Measurements from ENCODE around the gene IL18BP.

The IL18BP gene

DNA sequence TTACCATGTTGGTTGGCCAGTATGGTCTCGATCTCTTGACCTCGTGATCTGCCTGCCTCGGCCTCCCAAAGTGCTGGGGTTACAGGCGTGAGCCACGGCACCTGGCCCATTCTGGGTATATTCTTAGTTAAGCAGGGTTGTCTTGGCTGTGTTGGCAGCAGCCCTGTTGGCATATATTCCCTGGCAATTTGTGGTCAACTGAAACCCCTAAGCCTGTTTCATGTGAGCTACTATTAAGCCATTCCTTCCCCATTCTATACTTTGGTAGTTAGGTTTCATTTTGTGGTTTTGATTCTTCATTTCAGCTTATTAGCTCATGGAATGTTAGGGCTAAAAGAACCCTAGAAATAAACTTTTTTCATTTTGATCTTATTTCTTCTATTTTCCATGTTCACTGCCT is 22.2 kb upstream of the IL18BP start:
- Histone ChIP-seq H3K9ac (ENCODE audit: insufficient read length) (no peak overlapping the region), H3K4me3 (no peak overlapping the region), H3K9me3 (ENCODE audit: low read depth, low read length) (no peaks in the 10 kb centered on the region), H3K27ac (no peak overlapping the region), H3K36me3 (ENCODE audit: insufficient read depth, low read length) (peaks cover 15% of the 10 kb centered on the region)
- no peak for DNase-seq (ENCODE audit: low read depth, low spot score)
- TF ChIP-seq EZH2 (IDR thresholded peaks at IDR 0.05), result no peak
- no peak for TF ChIP-seq FOXP2 (optimal IDR thresholded peaks at IDR 0.05; ENCODE audit: control extremely low read depth, extremely low read length, insufficient read depth)
- TF ChIP-seq POLR2AphosphoS5 (IDR thresholded peaks at IDR 0.05; ENCODE audit: borderline replicate concordance, low read depth, low read length), result no peak

DNA sequence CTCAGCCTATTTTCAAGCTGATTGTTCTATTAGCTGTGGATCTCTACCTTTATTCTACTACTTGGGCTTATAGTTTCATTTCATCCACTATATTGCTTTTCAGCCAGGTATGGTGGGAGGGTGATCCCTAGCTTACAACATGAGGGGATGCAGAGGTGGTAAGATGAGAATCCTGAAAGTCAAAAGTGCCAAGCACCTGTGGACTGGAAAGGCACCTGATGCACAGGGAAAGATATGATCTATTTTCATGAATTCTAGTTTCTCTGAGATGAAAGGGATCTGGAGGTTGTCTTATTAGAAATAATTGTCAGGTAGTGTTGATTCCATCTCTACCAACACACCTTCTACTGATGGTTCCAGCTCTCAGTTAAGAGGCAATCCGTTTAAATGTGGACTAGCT is 21.6 kb upstream of the IL18BP start:
- no peak overlapping the region for H3K9ac ChIP-seq (ENCODE audit: insufficient read length)
- DNase-seq (ENCODE audit: low read depth, low spot score), result no peak
- H3K36me3 ChIP-seq (ENCODE audit: insufficient read depth, low read length), result peaks cover 12% of the 10 kb centered on the region; the same call in 1 of the 2 replicates
- TF ChIP-seq EZH2 (IDR thresholded peaks at IDR 0.05) (no peak), POLR2AphosphoS5 (IDR thresholded peaks at IDR 0.05; ENCODE audit: borderline replicate concordance, low read depth, low read length) (no peak), FOXP2 (optimal IDR thresholded peaks at IDR 0.05; ENCODE audit: control extremely low read depth, extremely low read length, insufficient read depth) (no peak)
- H3K27ac ChIP-seq, result no peak overlapping the region
- no peak overlapping the region for H3K4me3 ChIP-seq
- no peaks in the 10 kb centered on the region for H3K9me3 ChIP-seq (ENCODE audit: low read depth, low read length)

GRCh38 chr11:71977743-71978418 is 20.8 kb upstream of the IL18BP start:
- TF ChIP-seq POLR2AphosphoS5 (IDR thresholded peaks at IDR 0.05; ENCODE audit: borderline replicate concordance, low read depth, low read length) (no peak), EZH2 (IDR thresholded peaks at IDR 0.05) (no peak), FOXP2 (optimal IDR thresholded peaks at IDR 0.05; ENCODE audit: control extremely low read depth, extremely low read length, insufficient read depth) (no peak)
- no peak overlapping the region for H3K27ac ChIP-seq
- peaks cover 12% of the 10 kb centered on the region; the same call in 1 of the 2 replicates for H3K36me3 ChIP-seq (ENCODE audit: insufficient read depth, low read length)
- H3K9ac ChIP-seq (ENCODE audit: insufficient read length), result no peak overlapping the region
- no peaks in the 10 kb centered on the region for H3K9me3 ChIP-seq (ENCODE audit: low read depth, low read length)
- no peak overlapping the region for H3K4me3 ChIP-seq
- DNase-seq (ENCODE audit: low read depth, low spot score), result peak; percentile 28

DNA sequence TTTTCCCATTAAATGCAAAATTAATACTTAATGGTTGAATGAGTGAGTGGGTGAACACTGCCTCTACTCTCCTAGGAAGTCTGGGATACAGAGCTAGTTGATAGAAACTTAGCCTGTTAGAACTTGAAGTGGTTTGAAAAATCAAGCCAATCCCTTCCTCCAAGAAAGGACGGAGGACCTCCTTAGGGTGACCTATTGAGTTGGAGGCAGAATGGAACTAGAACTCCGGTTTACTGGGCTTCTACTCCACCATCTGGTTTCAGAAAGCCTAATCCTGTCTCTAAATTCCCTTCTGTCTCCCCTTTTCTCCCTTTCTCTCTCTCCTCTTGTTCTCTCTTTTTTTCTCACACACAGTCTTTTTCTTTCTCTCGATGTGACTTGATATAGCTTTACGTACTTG is 19.6 kb upstream of the IL18BP start:
- no peaks in the 10 kb centered on the region for H3K9me3 ChIP-seq (ENCODE audit: low read depth, low read length)
- no peak overlapping the region for H3K9ac ChIP-seq (ENCODE audit: insufficient read length)
- TF ChIP-seq FOXP2 (optimal IDR thresholded peaks at IDR 0.05; ENCODE audit: control extremely low read depth, extremely low read length, insufficient read depth), result no peak
- TF ChIP-seq EZH2 (IDR thresholded peaks at IDR 0.05), result no peak
- TF ChIP-seq POLR2AphosphoS5 (IDR thresholded peaks at IDR 0.05; ENCODE audit: borderline replicate concordance, low read depth, low read length), result no peak
- H3K4me3 ChIP-seq, result no peak overlapping the region
- H3K36me3 ChIP-seq (ENCODE audit: insufficient read depth, low read length), result peaks cover 22% of the 10 kb centered on the region; the same call in 1 of the 2 replicates
- DNase-seq (ENCODE audit: low read depth, low spot score), result no peak
- no peak overlapping the region for H3K27ac ChIP-seq

DNA sequence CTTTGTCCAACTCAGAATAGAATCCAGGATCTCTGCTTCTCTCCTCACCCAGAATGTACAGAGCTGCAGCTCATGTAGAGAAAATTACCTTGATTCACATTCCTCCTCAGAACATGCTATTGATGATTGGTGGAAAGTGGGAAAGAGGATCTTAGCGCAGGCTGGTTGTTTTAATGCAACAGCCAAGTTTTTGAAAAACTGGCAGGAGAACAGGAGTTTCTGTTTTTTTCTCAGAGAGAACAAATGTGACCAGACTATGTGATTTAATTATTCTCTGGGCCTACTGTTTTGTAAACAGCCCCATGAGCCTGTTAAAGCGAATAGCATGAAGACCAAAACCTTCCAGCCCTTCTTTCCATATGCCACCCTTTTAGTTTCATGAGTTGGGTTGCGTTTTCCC is 19.1 kb upstream of the IL18BP start:
- H3K4me3 ChIP-seq, result no peak overlapping the region
- TF ChIP-seq FOXP2 (optimal IDR thresholded peaks at IDR 0.05; ENCODE audit: control extremely low read depth, extremely low read length, insufficient read depth), result no peak
- TF ChIP-seq EZH2 (IDR thresholded peaks at IDR 0.05), result no peak
- DNase-seq (ENCODE audit: low read depth, low spot score), result no peak
- H3K36me3 ChIP-seq (ENCODE audit: insufficient read depth, low read length), result peaks cover 22% of the 10 kb centered on the region; the same call in 1 of the 2 replicates
- no peak overlapping the region for H3K9ac ChIP-seq (ENCODE audit: insufficient read length)
- no peak overlapping the region for H3K27ac ChIP-seq
- H3K9me3 ChIP-seq (ENCODE audit: low read depth, low read length), result no peaks in the 10 kb centered on the region

DNA sequence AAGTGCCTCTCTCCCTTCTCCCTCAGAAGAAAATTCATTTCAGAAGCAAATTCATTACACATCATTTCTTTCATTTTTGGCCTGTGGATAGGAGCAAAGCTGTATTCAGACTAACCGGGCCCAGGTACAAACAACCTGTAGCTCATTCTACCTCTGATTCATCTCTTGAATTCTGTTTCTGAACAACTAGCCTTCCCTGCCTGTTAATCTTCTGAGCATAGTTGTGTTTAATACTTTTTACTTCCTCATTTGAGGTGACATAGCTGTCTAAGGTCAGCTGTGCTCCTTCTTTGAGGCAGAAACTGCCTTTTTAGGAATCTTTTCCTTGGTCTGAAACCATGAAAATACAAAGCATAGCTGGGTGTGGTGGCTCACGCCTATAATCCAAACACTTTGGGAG is 12.6 kb upstream of the IL18BP start:
- TF ChIP-seq FOXP2 (optimal IDR thresholded peaks at IDR 0.05; ENCODE audit: control extremely low read depth, extremely low read length, insufficient read depth), result no peak
- no peak for TF ChIP-seq POLR2AphosphoS5 (IDR thresholded peaks at IDR 0.05; ENCODE audit: borderline replicate concordance, low read depth, low read length)
- TF ChIP-seq EZH2 (IDR thresholded peaks at IDR 0.05), result no peak
- Histone ChIP-seq H3K36me3 (ENCODE audit: insufficient read depth, low read length) (peaks cover 17% of the 10 kb centered on the region; the same call in 1 of the 2 replicates), H3K4me3 (no peak overlapping the region), H3K27ac (no peak overlapping the region), H3K9ac (ENCODE audit: insufficient read length) (no peak overlapping the region), H3K9me3 (ENCODE audit: low read depth, low read length) (no peaks in the 10 kb centered on the region)
- no peak for DNase-seq (ENCODE audit: low read depth, low spot score)

GRCh38 chr11:71987521-71987920 is 11.2 kb upstream of the IL18BP start:
- Histone ChIP-seq H3K4me3 (no peak overlapping the region), H3K27ac (no peak overlapping the region), H3K9me3 (ENCODE audit: low read depth, low read length) (no peaks in the 10 kb centered on the region), H3K9ac (ENCODE audit: insufficient read length) (no peak overlapping the region), H3K36me3 (ENCODE audit: insufficient read depth, low read length) (peaks cover 17% of the 10 kb centered on the region; the same call in 1 of the 2 replicates)
- TF ChIP-seq POLR2AphosphoS5 (IDR thresholded peaks at IDR 0.05; ENCODE audit: borderline replicate concordance, low read depth, low read length), result no peak
- no peak for TF ChIP-seq EZH2 (IDR thresholded peaks at IDR 0.05)
- no peak for TF ChIP-seq FOXP2 (optimal IDR thresholded peaks at IDR 0.05; ENCODE audit: control extremely low read depth, extremely low read length, insufficient read depth)
- DNase-seq (ENCODE audit: low read depth, low spot score), result no peak

DNA sequence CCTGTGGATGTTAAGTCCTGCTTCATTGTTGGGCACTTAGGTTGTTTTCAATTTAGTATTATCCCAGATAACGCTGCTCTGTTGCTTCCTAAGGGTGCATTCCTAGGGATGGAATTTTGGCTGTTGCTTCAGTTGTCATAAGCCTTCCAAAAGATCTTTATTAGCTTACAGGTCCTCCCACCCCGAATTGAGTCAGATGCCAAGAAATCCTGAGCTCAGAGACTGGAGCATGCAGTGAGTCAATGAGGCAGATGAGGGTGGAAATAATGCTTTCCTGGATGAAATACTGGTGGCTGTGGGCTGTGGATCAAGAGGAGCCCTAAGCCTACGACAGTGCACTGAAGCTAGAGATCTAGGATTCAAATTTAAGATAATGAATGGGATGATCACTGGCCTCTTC is 10.7 kb upstream of the IL18BP start:
- H3K36me3 ChIP-seq (ENCODE audit: insufficient read depth, low read length), result peaks cover 17% of the 10 kb centered on the region; the same call in 1 of the 2 replicates
- no peaks in the 10 kb centered on the region for H3K9me3 ChIP-seq (ENCODE audit: low read depth, low read length)
- TF ChIP-seq FOXP2 (optimal IDR thresholded peaks at IDR 0.05; ENCODE audit: control extremely low read depth, extremely low read length, insufficient read depth) (no peak), POLR2AphosphoS5 (IDR thresholded peaks at IDR 0.05; ENCODE audit: borderline replicate concordance, low read depth, low read length) (no peak), EZH2 (IDR thresholded peaks at IDR 0.05) (no peak)
- no peak for DNase-seq (ENCODE audit: low read depth, low spot score)
- H3K4me3 ChIP-seq, result no peak overlapping the region
- no peak overlapping the region for H3K27ac ChIP-seq
- no peak overlapping the region for H3K9ac ChIP-seq (ENCODE audit: insufficient read length)

- Histone ChIP-seq H3K9me3 (ENCODE audit: low read depth, low read length) (no peaks in the 10 kb centered on the region), H3K36me3 (ENCODE audit: insufficient read depth, low read length) (peaks cover 7% of the 10 kb centered on the region; the same call in 1 of the 2 replicates), H3K27ac (no peak overlapping the region), H3K9ac (ENCODE audit: insufficient read length) (no peak overlapping the region), H3K4me3 (no peak overlapping the region)
- TF ChIP-seq EZH2 (IDR thresholded peaks at IDR 0.05) (no peak), POLR2AphosphoS5 (IDR thresholded peaks at IDR 0.05; ENCODE audit: borderline replicate concordance, low read depth, low read length) (no peak), FOXP2 (optimal IDR thresholded peaks at IDR 0.05; ENCODE audit: control extremely low read depth, extremely low read length, insufficient read depth) (no peak)
- no peak for DNase-seq (ENCODE audit: low read depth, low spot score)
Observed at GRCh38 chr11:71990701-71991100, 8.0 kb upstream of the IL18BP start.

Data from SK-N-MC (cell line).